CD8-positive, alpha-beta memory T cell (primary cell): ENCODE results near the gene CAPN13. TPM values are rescaled to one million over a fixed set of nuclear protein-coding genes. Genes with fewer than 3 reads are reported as not detected.

Experiments
- CTCF ChIA-PET: fragments of 350-600 bp; sonication (Branson Sonifier 250); formaldehyde crosslinking; loops from one replicate; lab custom pipeline; 2021; ENCODE audit warnings: antibody characterized with exemption; lab: Charles Lee
- POLR2A ChIA-PET: fragments of 350-600 bp; sonication (Branson Sonifier 250); formaldehyde crosslinking; loops from one replicate; lab custom pipeline; 2021; ENCODE audit warnings: antibody characterized with exemption; lab: Charles Lee
- DNase-seq, 5 donors: peaks; one replicate each; pipeline versions ENCODE4 v3.0.0 to v3.0.0-alpha.2; 2020 to 2022; ENCODE audit warnings: mixed read lengths in 1 of 5
- H3K27ac ChIP-seq: one replicate; pipeline ENCODE4 v1.7.0; 2013; ENCODE audit warnings: low read depth, mild to moderate bottlenecking, low read length, moderate library complexity
- H3K27me3 ChIP-seq: 2 replicates; pipeline ENCODE4 v1.7.0; 2013; ENCODE audit warnings: low read length, mild to moderate bottlenecking; ENCODE audit not compliant: insufficient read depth, poor library complexity, severe bottlenecking
- H3K36me3 ChIP-seq: 2 replicates; pipeline ENCODE4 v1.7.0; 2013; ENCODE audit warnings: mild to moderate bottlenecking, low read length, moderate library complexity; ENCODE audit not compliant: insufficient read depth
- H3K4me1 ChIP-seq: 2 replicates; pipeline ENCODE4 v1.7.0; 2013; ENCODE audit warnings: mild to moderate bottlenecking, low read length, moderate library complexity; ENCODE audit not compliant: insufficient read depth
- H3K4me3 ChIP-seq: 2 replicates; pipeline ENCODE4 v1.7.0; 2013; ENCODE audit warnings: mild to moderate bottlenecking, low read length
- H3K9me3 ChIP-seq: 2 replicates; pipeline ENCODE4 v1.7.0; 2013; ENCODE audit warnings: mild to moderate bottlenecking, low read length
- H3K27ac Mint-ChIP-seq, 8 donors: one replicate each; pipeline ENCODE4 v1.8.0; 2020 to 2021; ENCODE audit warnings: mixed read lengths in 8 of 8, mild to moderate bottlenecking in 6 of 8, inconsistent platforms in 3 of 8, moderate library complexity in 3 of 8
- H3K27me3 Mint-ChIP-seq, 2 donors: one replicate each; pipeline ENCODE4 v1.8.0; 2020 to 2021; ENCODE audit warnings: mixed read lengths in 2 of 2, mild to moderate bottlenecking in 1 of 2, moderate library complexity in 1 of 2
- H3K36me3 Mint-ChIP-seq, 3 donors: one replicate each; pipeline ENCODE4 v1.8.0; 2020 to 2021; ENCODE audit warnings: mixed read lengths in 3 of 3, inconsistent platforms in 1 of 3, mild to moderate bottlenecking in 1 of 3
- H3K4me1 Mint-ChIP-seq, 3 donors: one replicate each; pipeline ENCODE4 v1.8.0; 2020 to 2021; ENCODE audit warnings: mixed read lengths in 3 of 3, inconsistent platforms in 1 of 3, mild to moderate bottlenecking in 1 of 3
- H3K4me3 Mint-ChIP-seq, 7 donors: one replicate each; pipeline ENCODE4 v1.8.0; 2020 to 2021; ENCODE audit warnings: mixed read lengths in 7 of 7, mild to moderate bottlenecking in 6 of 7, moderate library complexity in 4 of 7, inconsistent platforms in 2 of 7
- H3K9me3 Mint-ChIP-seq, 5 donors: one replicate each; pipeline ENCODE4 v1.8.0; 2020 to 2022; ENCODE audit warnings: mixed read lengths in 5 of 5, mild to moderate bottlenecking in 3 of 5, moderate library complexity in 2 of 5, inconsistent platforms in 1 of 5
- polyA plus RNA-seq: library from polyadenylated mRNA; unstranded; fragments of 300-500 nt; fragmentation: Illumina TruSeq; gene quantifications from one replicate; pipeline ENCODE4 v1.2.3, GENCODE V29; 2021
- total RNA-seq, 2 experiments: library from RNA; stranded (reverse); gene quantifications; one replicate each; pipeline ENCODE4 v1.2.3, GENCODE V29; 2021

CAPN13 gene
- total and polyA plus RNA-seq, 3 experiments from 2014 or later, result not detected

- no peaks in the 10 kb centered on the region for H3K9me3 ChIP-seq
- DNase-seq, result no peak
- no peaks in the 10 kb centered on the region for H3K36me3 ChIP-seq
- no peak overlapping the region for H3K27ac Mint-ChIP-seq
- peaks cover 0 to 2% (median 0%) of the 10 kb centered on the region in 3 donors for H3K36me3 Mint-ChIP-seq
- H3K27ac ChIP-seq, result no peak overlapping the region
- no peaks in the 10 kb centered on the region for H3K27me3 ChIP-seq
- H3K4me3 Mint-ChIP-seq, result no peak overlapping the region
- H3K9me3 Mint-ChIP-seq, result peaks cover 0 to 2% (median 0%) of the 10 kb centered on the region in 5 donors
- CTCF ChIA-PET, result no interaction called here
- peaks cover 9 to 15% of the 10 kb centered on the region in 2 donors for H3K27me3 Mint-ChIP-seq
- no peaks in the 10 kb centered on the region for H3K4me1 Mint-ChIP-seq
- H3K4me3 ChIP-seq, result no peak overlapping the region
- no peaks in the 10 kb centered on the region for H3K4me1 ChIP-seq
- POLR2A ChIA-PET, result no interaction called here
Measured at GRCh38 chr2:30820381-30821055, 13.3 kb upstream of the CAPN13 start.

GRCh38 chr2:30809938-30810337, 2.7 kb upstream of the CAPN13 start:
- CTCF ChIA-PET, result no interaction called here

GRCh38 chr2:30808695-30809094, 1.4 kb upstream of the CAPN13 start:
- Histone ChIP-seq H3K4me1 (no peaks in the 10 kb centered on the region), H3K4me3 (no peak overlapping the region), H3K36me3 (no peaks in the 10 kb centered on the region), H3K9me3 (no peaks in the 10 kb centered on the region), H3K27ac (no peak overlapping the region), H3K27me3 (no peaks in the 10 kb centered on the region)
- CTCF ChIA-PET, result no interaction called here
- Mint-ChIP-seq H3K4me3 (no peak overlapping the region), H3K4me1 (no peaks in the 10 kb centered on the region), H3K9me3 (no peaks in the 10 kb centered on the region), H3K27ac (no peak overlapping the region), H3K27me3 (peaks cover 15 to 52% of the 10 kb centered on the region in 2 donors), H3K36me3 (no peaks in the 10 kb centered on the region)
- DNase-seq, result no peak
- POLR2A ChIA-PET, result no interaction called here

More at GRCh38 chr2:30809938-30810337, 2.7 kb upstream of the CAPN13 start:
- Histone ChIP-seq H3K27me3 (no peaks in the 10 kb centered on the region), H3K27ac (no peak overlapping the region), H3K36me3 (no peaks in the 10 kb centered on the region), H3K4me3 (no peak overlapping the region), H3K4me1 (no peaks in the 10 kb centered on the region), H3K9me3 (no peaks in the 10 kb centered on the region)
- no peak overlapping the region for H3K4me3 Mint-ChIP-seq
- H3K27ac Mint-ChIP-seq, result no peak overlapping the region
- H3K9me3 Mint-ChIP-seq, result peaks cover 0 to 2% (median 0%) of the 10 kb centered on the region in 5 donors
- H3K27me3 Mint-ChIP-seq, result peaks cover 17 to 55% of the 10 kb centered on the region in 2 donors
- POLR2A ChIA-PET, result no interaction called here
- no peaks in the 10 kb centered on the region for H3K4me1 Mint-ChIP-seq
- no peaks in the 10 kb centered on the region for H3K36me3 Mint-ChIP-seq
- DNase-seq, result no peak

GRCh38 chr2:30803281-30803680, 4.0 kb downstream of the CAPN13 start:
- ChIA-PET CTCF (no interaction called here), POLR2A (no interaction called here)
- Histone ChIP-seq H3K27ac (no peak overlapping the region), H3K36me3 (no peaks in the 10 kb centered on the region), H3K4me3 (no peak overlapping the region), H3K9me3 (no peaks in the 10 kb centered on the region), H3K4me1 (no peaks in the 10 kb centered on the region), H3K27me3 (no peaks in the 10 kb centered on the region)
- Mint-ChIP-seq H3K27me3 (peaks cover 14 to 22% of the 10 kb centered on the region in 2 donors), H3K36me3 (no peaks in the 10 kb centered on the region), H3K9me3 (no peaks in the 10 kb centered on the region), H3K4me3 (no peak overlapping the region), H3K4me1 (peaks cover 0 to 6% (median 0%) of the 10 kb centered on the region in 3 donors), H3K27ac (no peak overlapping the region)
- DNase-seq, result no peak

- H3K27ac ChIP-seq, result no peak overlapping the region
- no peaks in the 10 kb centered on the region for H3K36me3 ChIP-seq
- POLR2A ChIA-PET, result no interaction called here
- DNase-seq, result no peak
- no peaks in the 10 kb centered on the region for H3K9me3 ChIP-seq
- Mint-ChIP-seq H3K9me3 (no peaks in the 10 kb centered on the region), H3K4me1 (peaks cover 0 to 6% (median 0%) of the 10 kb centered on the region in 3 donors), H3K27me3 (peaks cover 13 to 17% of the 10 kb centered on the region in 2 donors), H3K4me3 (no peak overlapping the region), H3K27ac (peak overlapping the region in 1 of 8 donors; percentile 16), H3K36me3 (no peaks in the 10 kb centered on the region)
- H3K27me3 ChIP-seq, result no peaks in the 10 kb centered on the region
- CTCF ChIA-PET, result no interaction called here
- H3K4me3 ChIP-seq, result no peak overlapping the region
- H3K4me1 ChIP-seq, result no peaks in the 10 kb centered on the region
Measured at GRCh38 chr2:30802611-30803010, 4.6 kb downstream of the CAPN13 start.

- Histone ChIP-seq H3K27me3 (no peaks in the 10 kb centered on the region), H3K36me3 (no peaks in the 10 kb centered on the region), H3K9me3 (no peaks in the 10 kb centered on the region), H3K4me3 (no peak overlapping the region), H3K27ac (no peak overlapping the region), H3K4me1 (no peaks in the 10 kb centered on the region)
- H3K27ac Mint-ChIP-seq, result peak overlapping the region in 1 of 8 donors; percentile 14
- no peak overlapping the region for H3K4me3 Mint-ChIP-seq
- POLR2A ChIA-PET, result no interaction called here
- peaks cover 15 to 19% of the 10 kb centered on the region in 2 donors for H3K27me3 Mint-ChIP-seq
- DNase-seq, result no peak
- H3K4me1 Mint-ChIP-seq, result peaks cover 0 to 6% (median 0%) of the 10 kb centered on the region in 3 donors
- no peaks in the 10 kb centered on the region for H3K36me3 Mint-ChIP-seq
- H3K9me3 Mint-ChIP-seq, result no peaks in the 10 kb centered on the region
- CTCF ChIA-PET, result no interaction called here
Measured at GRCh38 chr2:30801821-30802455, 5.3 kb downstream of the CAPN13 start.

- Histone ChIP-seq H3K27me3 (no peaks in the 10 kb centered on the region), H3K27ac (no peak overlapping the region), H3K4me3 (no peak overlapping the region), H3K36me3 (no peaks in the 10 kb centered on the region), H3K4me1 (no peaks in the 10 kb centered on the region), H3K9me3 (no peaks in the 10 kb centered on the region)
- POLR2A ChIA-PET, result no interaction called here
- no peak overlapping the region for H3K4me3 Mint-ChIP-seq
- peaks cover 13 to 15% of the 10 kb centered on the region in 2 donors for H3K27me3 Mint-ChIP-seq
- H3K4me1 Mint-ChIP-seq, result peaks cover 0 to 6% (median 0%) of the 10 kb centered on the region in 3 donors
- CTCF ChIA-PET, result no interaction called here
- no peaks in the 10 kb centered on the region for H3K9me3 Mint-ChIP-seq
- no peak overlapping the region for H3K27ac Mint-ChIP-seq
- DNase-seq, result no peak
- H3K36me3 Mint-ChIP-seq, result no peaks in the 10 kb centered on the region
Measured at GRCh38 chr2:30800159-30800558, 7.1 kb downstream of the CAPN13 start.

- no peak overlapping the region for H3K4me3 ChIP-seq
- no peaks in the 10 kb centered on the region for H3K36me3 ChIP-seq
- no peak for DNase-seq
- CTCF ChIA-PET, result interaction anchor here (1.0 kb wide), 1 partner anchor 635 kb away, joined by 3 read pairs; no protein-coding TSS in a partner anchor
- peaks cover 0 to 6% (median 0%) of the 10 kb centered on the region in 3 donors for H3K4me1 Mint-ChIP-seq
- POLR2A ChIA-PET, result no interaction called here
- no peaks in the 10 kb centered on the region for H3K9me3 Mint-ChIP-seq
- no peaks in the 10 kb centered on the region for H3K4me1 ChIP-seq
- H3K27ac Mint-ChIP-seq, result no peak overlapping the region
- no peaks in the 10 kb centered on the region for H3K9me3 ChIP-seq
- H3K27ac ChIP-seq, result no peak overlapping the region
- H3K27me3 ChIP-seq, result no peaks in the 10 kb centered on the region
- H3K36me3 Mint-ChIP-seq, result no peaks in the 10 kb centered on the region
- no peak overlapping the region for H3K4me3 Mint-ChIP-seq
- peaks cover 6 to 15% of the 10 kb centered on the region in 2 donors for H3K27me3 Mint-ChIP-seq
Measured at GRCh38 chr2:30799366-30799765, 7.9 kb downstream of the CAPN13 start.
